ENCODE data around the gene CIDEA. TPM values are rescaled to one million over a fixed set of nuclear protein-coding genes. Genes with fewer than 3 reads are reported as not detected.

CIDEA gene
- total RNA-seq, 4 donors from 2014 or later, result 3.0 TPM; not detected in 3

DNA sequence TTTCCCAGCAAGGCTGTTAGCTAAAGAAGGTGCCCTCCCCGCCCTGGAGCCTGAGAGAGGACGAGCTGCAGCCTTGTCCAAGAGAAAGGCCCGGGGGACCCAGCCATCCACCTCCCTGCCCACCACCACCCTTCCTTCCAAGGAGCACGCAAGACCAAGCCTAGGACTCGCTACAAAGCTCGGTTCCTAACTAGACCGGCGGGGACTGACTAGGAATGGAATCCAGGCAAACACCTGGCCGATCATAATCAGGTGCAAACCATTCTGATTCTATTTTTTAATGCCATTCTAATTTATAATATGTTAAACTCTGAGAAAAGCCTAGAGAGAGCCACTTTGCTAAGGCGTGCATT, 34.2 kb downstream of the CIDEA start:
- H3K36me3 ChIP-seq, result no peaks in the 10 kb centered on the region
- H3K9me3 ChIP-seq, result no peaks in the 10 kb centered on the region
- TF ChIP-seq, protein P1, sequence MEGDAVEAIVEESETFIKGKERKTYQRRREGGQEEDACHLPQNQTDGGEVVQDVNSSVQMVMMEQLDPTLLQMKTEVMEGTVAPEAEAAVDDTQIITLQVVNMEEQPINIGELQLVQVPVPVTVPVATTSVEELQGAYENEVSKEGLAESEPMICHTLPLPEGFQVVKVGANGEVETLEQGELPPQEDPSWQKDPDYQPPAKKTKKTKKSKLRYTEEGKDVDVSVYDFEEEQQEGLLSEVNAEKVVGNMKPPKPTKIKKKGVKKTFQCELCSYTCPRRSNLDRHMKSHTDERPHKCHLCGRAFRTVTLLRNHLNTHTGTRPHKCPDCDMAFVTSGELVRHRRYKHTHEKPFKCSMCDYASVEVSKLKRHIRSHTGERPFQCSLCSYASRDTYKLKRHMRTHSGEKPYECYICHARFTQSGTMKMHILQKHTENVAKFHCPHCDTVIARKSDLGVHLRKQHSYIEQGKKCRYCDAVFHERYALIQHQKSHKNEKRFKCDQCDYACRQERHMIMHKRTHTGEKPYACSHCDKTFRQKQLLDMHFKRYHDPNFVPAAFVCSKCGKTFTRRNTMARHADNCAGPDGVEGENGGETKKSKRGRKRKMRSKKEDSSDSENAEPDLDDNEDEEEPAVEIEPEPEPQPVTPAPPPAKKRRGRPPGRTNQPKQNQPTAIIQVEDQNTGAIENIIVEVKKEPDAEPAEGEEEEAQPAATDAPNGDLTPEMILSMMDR (IDR thresholded peaks at IDR 0.05), result no peak
- no peak for TF ChIP-seq POLR2A (IDR thresholded peaks at IDR 0.05)
- H3K27ac ChIP-seq, result peak overlapping the region; percentile 76 to 88 (median 84)
- 17 to 26% methylated on average over 6 to 10 of the region's 10 CpGs for WGBS, 2 donors
- H3K27me3 ChIP-seq, result peaks cover 0 to 25% (median 0%) of the 10 kb centered on the region in 4 donors
- DNase-seq, result no peak
- H3K4me3 ChIP-seq, result peak overlapping the region; percentile 35 to 70 (median 52)
- H3K4me1 ChIP-seq, result peaks cover 15 to 34% (median 19%) of the 10 kb centered on the region in 3 donors
- intact Hi-C loops (cut with DNase I), result no loop called here

DNA sequence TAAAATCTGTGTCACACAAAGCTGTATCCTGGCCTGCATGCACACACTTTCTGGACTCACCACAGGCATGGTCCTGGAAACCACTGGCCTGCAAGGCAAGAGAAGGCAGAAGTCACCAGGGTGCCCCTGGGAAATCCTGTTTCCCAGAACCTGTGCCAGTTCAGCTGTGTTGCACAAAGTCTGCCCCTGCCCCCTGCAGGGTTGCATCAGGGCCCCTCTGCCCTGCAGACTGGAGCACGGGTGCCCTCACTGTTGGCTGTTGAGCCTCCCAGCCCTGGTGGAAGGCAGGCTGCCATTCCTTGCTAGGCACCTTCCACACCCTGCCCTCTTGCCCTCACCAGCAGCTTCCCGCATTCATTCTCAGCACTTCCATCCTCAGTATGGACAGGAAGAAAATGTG, 35.9 kb downstream of the CIDEA start:
- no peak for TF ChIP-seq POLR2A (IDR thresholded peaks at IDR 0.05)
- TF ChIP-seq, protein P1 (IDR thresholded peaks at IDR 0.05), result no peak
- no peaks in the 10 kb centered on the region for H3K36me3 ChIP-seq
- no peak overlapping the region for H3K27ac ChIP-seq
- intact Hi-C loops (cut with DNase I), result no loop called here
- H3K27me3 ChIP-seq, result peaks cover 0 to 25% (median 0%) of the 10 kb centered on the region in 4 donors
- WGBS, 2 donors, result 43 to 83% methylated on average over 1 to 2 of the region's 2 CpGs
- H3K4me1 ChIP-seq, result peaks cover 15 to 24% (median 19%) of the 10 kb centered on the region in 3 donors
- no peak for DNase-seq
- H3K9me3 ChIP-seq, result no peaks in the 10 kb centered on the region
- no peak overlapping the region for H3K4me3 ChIP-seq

DNA sequence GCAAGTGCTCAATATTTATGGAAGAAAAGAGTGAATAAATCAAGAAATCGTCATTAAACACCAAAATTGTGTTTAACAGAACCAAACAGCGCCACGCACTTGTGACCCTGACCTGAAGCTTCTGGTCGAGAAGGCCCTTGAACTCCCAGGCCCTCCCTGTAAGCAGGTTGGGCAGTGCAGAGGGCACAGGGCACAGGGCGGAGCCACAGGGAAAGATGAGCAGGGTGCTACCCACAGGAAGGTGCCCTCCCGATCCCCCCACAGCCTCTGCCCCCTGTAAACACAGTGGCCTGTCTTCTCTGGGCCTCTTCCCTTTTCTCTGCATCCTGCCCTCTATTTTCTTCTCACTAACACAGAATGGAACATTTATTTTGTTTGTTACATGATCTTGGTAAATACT, 37.0 kb downstream of the CIDEA start:
- Histone ChIP-seq H3K27me3 (peaks cover 0 to 25% (median 0%) of the 10 kb centered on the region in 4 donors), H3K4me3 (no peak overlapping the region), H3K4me1 (peaks cover 15 to 24% (median 19%) of the 10 kb centered on the region in 3 donors), H3K9me3 (no peaks in the 10 kb centered on the region), H3K27ac (no peak overlapping the region), H3K36me3 (no peaks in the 10 kb centered on the region)
- WGBS, 2 donors, result 82 to 86% methylated on average over 6 of the region's 6 CpGs
- no peak for DNase-seq
- TF ChIP-seq, protein P1 (IDR thresholded peaks at IDR 0.05), result no peak
- TF ChIP-seq POLR2A (IDR thresholded peaks at IDR 0.05), result no peak
- intact Hi-C loops (cut with DNase I), result no loop called here

- peaks cover 15 to 24% (median 19%) of the 10 kb centered on the region in 3 donors for H3K4me1 ChIP-seq
- H3K36me3 ChIP-seq, result no peaks in the 10 kb centered on the region
- intact Hi-C loops (cut with DNase I), result no loop called here
- H3K9me3 ChIP-seq, result no peaks in the 10 kb centered on the region
- H3K4me3 ChIP-seq, result no peak overlapping the region
- TF ChIP-seq, protein P1 (IDR thresholded peaks at IDR 0.05), result no peak
- no peak for TF ChIP-seq POLR2A (IDR thresholded peaks at IDR 0.05)
- no peak overlapping the region for H3K27ac ChIP-seq
- WGBS, 2 donors, result 91% methylated on average over 7 to 13 of the region's 14 CpGs
- DNase-seq, result no peak
- H3K27me3 ChIP-seq, result peaks cover 0 to 25% (median 0%) of the 10 kb centered on the region in 4 donors
Observed at GRCh38 chr18:12291690-12292089, 37.5 kb downstream of the CIDEA start.

- WGBS, 2 donors, result 60 to 63% methylated on average over 3 to 8 of the region's 11 CpGs
- H3K27me3 ChIP-seq, result peaks cover 0 to 9% (median 0%) of the 10 kb centered on the region in 4 donors
- no peak overlapping the region for H3K4me3 ChIP-seq
- DNase-seq, result no peak
- peaks cover 2 to 4% (median 4%) of the 10 kb centered on the region in 3 donors for H3K4me1 ChIP-seq
- H3K36me3 ChIP-seq, result no peaks in the 10 kb centered on the region
- no peak overlapping the region for H3K27ac ChIP-seq
- TF ChIP-seq, protein P1 (IDR thresholded peaks at IDR 0.05), result no peak
- no peak for TF ChIP-seq POLR2A (IDR thresholded peaks at IDR 0.05)
- intact Hi-C loops (cut with DNase I), result no loop called here
- H3K9me3 ChIP-seq, result no peaks in the 10 kb centered on the region
Observed at GRCh38 chr18:12293831-12294230, 39.7 kb downstream of the CIDEA start.

All from esophagus squamous epithelium (tissue), 5 donors.